HEK293 (cell line): ENCODE results near the gene FADS2.

Experiments used
- CTCF ChIA-PET: fragments of 350-600 bp; formaldehyde crosslinking; extraction: SDS; loops from one replicate; lab custom pipeline; 2021; ENCODE audit warnings: antibody characterized with exemption; lab: Yijun Ruan, JAX
- POLR2A ChIA-PET: fragments of 300-600 bp; formaldehyde crosslinking; extraction: SDS; loops from one replicate; lab custom pipeline; 2020; ENCODE audit warnings: antibody characterized with exemption, inconsistent platforms; lab: Yijun Ruan, JAX
- H3K27ac ChIP-seq: fragments of 200-500 bp; sonication (Bioruptor generic); 2 replicates; pipeline ENCODE4 v1.5.1; 2014; ENCODE audit warnings: low read depth, low read length, control low read depth, inconsistent platforms; ENCODE audit errors: extremely low read depth
- H3K36me3 ChIP-seq, 2 experiments: fragments of 200-500 bp in 1 of 2; sonication (Bioruptor generic) in 1 of 2; 1 replicate in 1 of 2; 2 replicates in 1 of 2; pipeline ENCODE4 v1.5.1; 2014 to 2017; ENCODE audit warnings: inconsistent platforms in 2 of 2, low read length in 2 of 2; ENCODE audit not compliant: control insufficient read depth in 2 of 2, insufficient read depth in 1 of 2
- H3K4me1 ChIP-seq: fragments of 200-500 bp; sonication (Bioruptor generic); 2 replicates; pipeline ENCODE4 v1.5.1; 2014; ENCODE audit warnings: mild to moderate bottlenecking, low read length, inconsistent platforms; ENCODE audit not compliant: control insufficient read depth, insufficient read depth
- H3K4me3 ChIP-seq: 2 replicates; pipeline ENCODE4 v1.5.1; 2011; ENCODE audit warnings: low read depth, mild to moderate bottlenecking, control low read depth, low read length, moderate library complexity
- H3K9me3 ChIP-seq: fragments of 200-500 bp; sonication (Bioruptor generic); 2 replicates; pipeline ENCODE4 v1.5.1; 2014; ENCODE audit warnings: low read depth, low read length, inconsistent platforms; ENCODE audit not compliant: control insufficient read depth, insufficient read depth
- IKZF3 ChIP-seq: fragments of 450-650 bp; IDR thresholded peaks from 2 replicates; pipeline ENCODE4 v1.5.0; 2018; ENCODE audit warnings: missing biosample characterization, mild to moderate bottlenecking, missing genetic modification characterization, moderate library complexity
- ZFP69B ChIP-seq: fragments of 450-650 bp; formaldehyde crosslinking; IDR thresholded peaks from 2 replicates; pipeline ENCODE4 v1.5.1; 2016; ENCODE audit warnings: missing biosample characterization, missing genetic modification characterization
- ZNF2 ChIP-seq: fragments of 450-650 bp; formaldehyde crosslinking; IDR thresholded peaks from 2 replicates; pipeline ENCODE4 v1.5.1; 2016; ENCODE audit warnings: missing biosample characterization, missing genetic modification characterization
- ZNF449 ChIP-seq: fragments of 450-650 bp; formaldehyde crosslinking; IDR thresholded peaks from 2 replicates; pipeline ENCODE4 v1.5.1; 2017; ENCODE audit warnings: missing biosample characterization, mild to moderate bottlenecking, missing genetic modification characterization, moderate library complexity
- ZNF513 ChIP-seq: fragments of 450-650 bp; IDR thresholded peaks from 2 replicates; pipeline ENCODE4 v1.5.1; 2018; ENCODE audit warnings: missing biosample characterization, missing genetic modification characterization
- ZNF585B ChIP-seq: fragments of 450-650 bp; formaldehyde crosslinking; IDR thresholded peaks from 2 replicates; pipeline ENCODE4 v1.5.1; 2016; ENCODE audit warnings: missing biosample characterization, missing genetic modification characterization
- ZNF600 ChIP-seq: fragments of 450-650 bp; formaldehyde crosslinking; IDR thresholded peaks from 2 replicates; pipeline ENCODE4 v1.5.1; 2016; ENCODE audit warnings: missing biosample characterization, missing genetic modification characterization
- ZNF660 ChIP-seq: fragments of 450-650 bp; IDR thresholded peaks from 2 replicates; pipeline ENCODE4 v1.5.1; 2018; ENCODE audit warnings: missing biosample characterization, mild to moderate bottlenecking, missing genetic modification characterization
- ZNF843 ChIP-seq: fragments of 450-650 bp; formaldehyde crosslinking; IDR thresholded peaks from 2 replicates; pipeline ENCODE4 v1.5.1; 2016; ENCODE audit warnings: missing biosample characterization, missing genetic modification characterization
- ZXDB ChIP-seq: fragments of 450-650 bp; formaldehyde crosslinking; IDR thresholded peaks from 2 replicates; pipeline ENCODE4 v1.5.1; 2016; ENCODE audit warnings: missing biosample characterization, missing genetic modification characterization
- TF ChIP-seq, protein P1 (sequence below): fragments of 450-650 bp; formaldehyde crosslinking; IDR thresholded peaks from 2 replicates; pipeline ENCODE4 v1.5.1; 2016; ENCODE audit warnings: missing biosample characterization, missing genetic modification characterization, borderline replicate concordance

FADS2 gene

DNA sequence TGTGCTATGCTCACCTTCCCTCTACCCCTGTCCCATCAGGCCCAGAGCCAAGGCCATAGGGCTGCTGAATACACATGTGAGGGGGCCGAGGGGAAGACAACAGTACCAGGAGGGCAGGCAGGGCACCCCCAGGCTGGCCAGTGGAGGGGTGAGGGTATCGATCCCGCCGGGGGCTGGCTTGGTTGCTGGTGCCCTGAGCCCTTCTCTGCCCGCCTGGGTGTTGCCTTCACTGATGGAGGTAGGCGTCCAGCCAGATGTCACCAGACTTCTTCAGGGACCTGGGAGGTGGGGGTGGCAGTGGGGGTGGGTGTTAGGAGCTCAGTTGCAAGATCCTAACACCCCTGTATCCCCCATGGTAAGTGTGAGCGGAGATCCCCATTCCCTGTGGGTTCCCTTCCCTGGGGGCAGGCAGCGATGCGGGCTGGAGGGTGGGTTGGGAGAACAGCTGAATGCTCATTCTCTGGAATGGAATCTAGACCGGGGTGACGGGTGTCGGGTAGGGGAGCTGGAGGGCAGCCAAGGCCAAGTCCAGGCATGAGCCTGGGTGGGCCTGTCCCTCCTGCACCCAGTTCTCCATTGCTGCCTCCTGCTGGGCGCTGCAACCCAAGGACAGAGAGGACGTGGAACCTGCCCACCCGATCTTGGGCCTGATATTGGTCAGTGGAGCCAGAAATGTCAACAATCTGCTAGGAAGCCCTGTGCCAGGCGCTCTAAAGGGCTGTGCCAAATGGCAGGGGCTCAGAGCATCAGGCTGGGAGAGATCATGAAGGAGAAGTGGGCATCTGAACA lies 45.7 kb downstream of the FADS2 start:
- CTCF ChIA-PET: interaction anchor here (0.6 to 6.4 kb wide), 8 partner anchors 8 to 242 kb away, joined by 3 to 64 read pairs (median 28); no protein-coding TSS in a partner anchor
- Histone ChIP-seq H3K36me3 (no peaks in the 10 kb centered on the region), H3K4me3 (no peak overlapping the region), H3K9me3 (no peaks in the 10 kb centered on the region), H3K4me1 (no peaks in the 10 kb centered on the region), H3K27ac (no peak overlapping the region)
- TF ChIP-seq ZXDB (no peak), IKZF3 (tag by site-specific recombination) (no peak), ZNF600 (tag by site-specific recombination) (no peak)
- POLR2A ChIA-PET: no interaction called here

DNA sequence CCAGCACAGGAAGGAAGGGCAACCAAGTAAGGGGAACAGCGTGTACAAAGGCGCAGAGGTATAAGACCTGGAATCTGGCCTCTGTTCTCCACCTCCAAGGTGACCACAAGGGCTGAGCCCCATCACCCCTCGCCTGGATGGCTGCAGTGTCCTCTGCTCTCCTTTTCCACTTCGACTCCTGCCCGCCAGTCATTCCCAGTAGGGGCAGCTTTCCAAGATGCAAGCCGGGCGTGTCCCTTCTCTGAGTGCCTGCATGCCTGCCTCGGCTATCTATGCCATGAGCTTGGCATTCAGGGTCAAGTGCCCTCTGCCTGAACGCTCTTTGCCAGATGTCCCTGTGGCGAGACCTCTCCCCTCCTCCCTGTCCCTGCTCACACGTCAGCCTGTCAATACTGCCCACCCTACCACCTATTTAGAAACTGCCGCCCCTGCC lies 46.3 kb downstream of the FADS2 start:
- ChIA-PET CTCF (interaction anchor here (1.0 to 6.4 kb wide), 7 partner anchors 9 to 234 kb away, joined by 3 to 64 read pairs (median 4); no protein-coding TSS in a partner anchor), POLR2A (interaction anchor here (0.6 kb wide), 2 partner anchors 55 to 81 kb away, joined by 3 to 4 read pairs; partner anchors contain the start of genes FEN1 and TMEM258)
- Histone ChIP-seq H3K4me1 (no peaks in the 10 kb centered on the region), H3K9me3 (no peaks in the 10 kb centered on the region), H3K36me3 (no peaks in the 10 kb centered on the region), H3K27ac (no peak overlapping the region), H3K4me3 (no peak overlapping the region)
- TF ChIP-seq ZNF585B (no peak), ZNF513 (tag by site-specific recombination) (no peak), ZFP69B (tag by site-specific recombination) (no peak), ZNF2 (no peak), ZNF660 (tag by site-specific recombination) (no peak)
- TF ChIP-seq, protein P1, sequence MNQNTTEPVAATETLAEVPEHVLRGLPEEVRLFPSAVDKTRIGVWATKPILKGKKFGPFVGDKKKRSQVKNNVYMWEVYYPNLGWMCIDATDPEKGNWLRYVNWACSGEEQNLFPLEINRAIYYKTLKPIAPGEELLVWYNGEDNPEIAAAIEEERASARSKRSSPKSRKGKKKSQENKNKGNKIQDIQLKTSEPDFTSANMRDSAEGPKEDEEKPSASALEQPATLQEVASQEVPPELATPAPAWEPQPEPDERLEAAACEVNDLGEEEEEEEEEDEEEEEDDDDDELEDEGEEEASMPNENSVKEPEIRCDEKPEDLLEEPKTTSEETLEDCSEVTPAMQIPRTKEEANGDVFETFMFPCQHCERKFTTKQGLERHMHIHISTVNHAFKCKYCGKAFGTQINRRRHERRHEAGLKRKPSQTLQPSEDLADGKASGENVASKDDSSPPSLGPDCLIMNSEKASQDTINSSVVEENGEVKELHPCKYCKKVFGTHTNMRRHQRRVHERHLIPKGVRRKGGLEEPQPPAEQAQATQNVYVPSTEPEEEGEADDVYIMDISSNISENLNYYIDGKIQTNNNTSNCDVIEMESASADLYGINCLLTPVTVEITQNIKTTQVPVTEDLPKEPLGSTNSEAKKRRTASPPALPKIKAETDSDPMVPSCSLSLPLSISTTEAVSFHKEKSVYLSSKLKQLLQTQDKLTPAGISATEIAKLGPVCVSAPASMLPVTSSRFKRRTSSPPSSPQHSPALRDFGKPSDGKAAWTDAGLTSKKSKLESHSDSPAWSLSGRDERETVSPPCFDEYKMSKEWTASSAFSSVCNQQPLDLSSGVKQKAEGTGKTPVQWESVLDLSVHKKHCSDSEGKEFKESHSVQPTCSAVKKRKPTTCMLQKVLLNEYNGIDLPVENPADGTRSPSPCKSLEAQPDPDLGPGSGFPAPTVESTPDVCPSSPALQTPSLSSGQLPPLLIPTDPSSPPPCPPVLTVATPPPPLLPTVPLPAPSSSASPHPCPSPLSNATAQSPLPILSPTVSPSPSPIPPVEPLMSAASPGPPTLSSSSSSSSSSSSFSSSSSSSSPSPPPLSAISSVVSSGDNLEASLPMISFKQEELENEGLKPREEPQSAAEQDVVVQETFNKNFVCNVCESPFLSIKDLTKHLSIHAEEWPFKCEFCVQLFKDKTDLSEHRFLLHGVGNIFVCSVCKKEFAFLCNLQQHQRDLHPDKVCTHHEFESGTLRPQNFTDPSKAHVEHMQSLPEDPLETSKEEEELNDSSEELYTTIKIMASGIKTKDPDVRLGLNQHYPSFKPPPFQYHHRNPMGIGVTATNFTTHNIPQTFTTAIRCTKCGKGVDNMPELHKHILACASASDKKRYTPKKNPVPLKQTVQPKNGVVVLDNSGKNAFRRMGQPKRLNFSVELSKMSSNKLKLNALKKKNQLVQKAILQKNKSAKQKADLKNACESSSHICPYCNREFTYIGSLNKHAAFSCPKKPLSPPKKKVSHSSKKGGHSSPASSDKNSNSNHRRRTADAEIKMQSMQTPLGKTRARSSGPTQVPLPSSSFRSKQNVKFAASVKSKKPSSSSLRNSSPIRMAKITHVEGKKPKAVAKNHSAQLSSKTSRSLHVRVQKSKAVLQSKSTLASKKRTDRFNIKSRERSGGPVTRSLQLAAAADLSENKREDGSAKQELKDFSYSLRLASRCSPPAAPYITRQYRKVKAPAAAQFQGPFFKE: no peak

DNA sequence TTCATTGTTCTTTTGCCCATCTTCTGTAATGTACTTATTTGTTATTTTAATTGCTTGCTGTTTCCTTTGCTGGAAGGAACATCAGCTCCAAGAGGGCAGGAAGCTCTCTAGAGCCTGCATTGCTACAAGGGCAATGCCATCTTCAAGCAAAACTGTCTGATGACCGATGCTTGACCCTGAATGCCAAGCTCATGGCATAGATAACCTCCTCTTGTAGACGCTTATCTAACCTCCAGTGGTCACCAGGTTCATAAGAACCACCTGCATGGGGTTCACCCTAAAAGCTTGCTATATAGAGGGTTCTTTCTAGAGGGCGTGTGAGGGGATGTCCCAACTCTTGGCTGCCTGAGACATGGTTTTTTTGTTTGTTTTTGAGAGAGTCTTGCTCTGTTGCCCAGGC lies 46.8 kb downstream of the FADS2 start:
- Histone ChIP-seq H3K9me3 (no peaks in the 10 kb centered on the region), H3K4me1 (no peaks in the 10 kb centered on the region), H3K36me3 (no peaks in the 10 kb centered on the region), H3K4me3 (no peak overlapping the region), H3K27ac (no peak overlapping the region)
- TF ChIP-seq ZNF449 (no peak), ZNF843 (no peak)
- ChIA-PET POLR2A (interaction anchor here (0.6 kb wide), 2 partner anchors 54 to 82 kb away, joined by 3 to 4 read pairs; partner anchors contain the start of genes FEN1 and TMEM258), CTCF (interaction anchor here (0.6 to 6.4 kb wide), 7 partner anchors 9 to 233 kb away, joined by 3 to 64 read pairs (median 4); no protein-coding TSS in a partner anchor)
